HL-60/S4 treated with retinoic acid at 250 ng/mL for 4 days and 3 days (cell line): ENCODE results near the gene ITIH6.

Experiments used
- in situ Hi-C: fragments of 300-500 bp; cut with MboI; formaldehyde crosslinking; loops from 2 replicates; pipeline ENCODE4 v1.7.0; 2022; ENCODE audit warnings: low sequenced_read_pairs

ITIH6 gene

GRCh38 chrX:54715621-54716020 is 82.4 kb downstream of the ITIH6 start:
- in situ Hi-C loops = no loop called here

- in situ Hi-C loops = no loop called here
Measured at GRCh38 chrX:54714424-54714823, 83.6 kb downstream of the ITIH6 start.

DNA sequence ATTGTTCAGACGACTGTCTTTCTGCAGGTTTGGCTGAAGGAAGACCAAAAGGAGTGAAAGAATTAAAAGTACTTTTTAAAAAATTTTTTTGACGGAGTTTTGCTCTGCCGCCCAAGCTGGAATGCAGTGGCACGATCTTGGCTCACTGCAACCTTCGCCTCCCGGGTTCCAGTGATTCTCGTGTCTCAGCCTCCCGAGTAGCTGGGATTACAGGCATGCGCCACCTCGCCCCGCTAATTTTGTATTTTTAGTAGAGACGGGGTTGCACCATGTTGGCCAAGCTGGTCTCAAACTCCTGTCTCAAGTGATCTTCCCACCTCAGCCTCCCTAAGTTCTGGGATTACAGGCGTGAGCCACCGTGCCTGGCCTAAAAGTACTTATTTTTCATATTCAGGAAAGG is 86.3 kb downstream of the ITIH6 start:
- in situ Hi-C loops = no loop called here

GRCh38 chrX:54710920-54711319 is 87.1 kb downstream of the ITIH6 start:
- in situ Hi-C loops = no loop called here

DNA sequence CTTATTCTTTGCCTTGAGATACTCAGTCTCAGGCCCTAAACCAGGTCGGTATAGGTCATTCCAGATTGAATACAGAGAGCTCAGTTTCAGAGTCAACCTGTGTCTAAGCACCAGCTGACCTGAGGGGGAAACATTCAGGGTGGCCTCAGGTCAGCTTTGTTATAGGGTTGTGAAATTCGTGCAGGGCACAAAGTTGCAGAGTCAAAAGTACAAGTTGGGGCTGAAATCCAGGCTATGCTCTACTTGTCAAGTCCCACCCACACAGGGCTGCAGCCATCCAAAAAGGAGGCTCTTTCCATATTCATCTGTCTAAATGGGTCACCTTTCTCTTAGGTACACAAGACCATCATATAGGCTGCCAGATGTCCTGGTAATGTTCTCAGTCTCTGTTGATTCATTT is 89.7 kb downstream of the ITIH6 start:
- in situ Hi-C loops = no loop called here
